ENCODE data around the gene U2AF1L4. TPM values are rescaled to one million over a fixed set of nuclear protein-coding genes. Genes with fewer than 3 reads are reported as not detected.

Gene U2AF1L4
- total and polyA plus RNA-seq, 2 of the 4 experiments (the other 2 are of a cell fraction) = 6.1 to 15.0 TPM

- Histone ChIP-seq H2BK120ac (ENCODE audit: low read depth, low read length) (no peak overlapping the region), H2BK15ac (ENCODE audit: low read depth, low read length) (no peak overlapping the region), H3K9me1 (ENCODE audit: insufficient read depth, low read length) (no peaks in the 10 kb centered on the region; the same call in 1 of the 2 replicates), H2AK9ac (replicated peaks; ENCODE audit: low read depth, low read length, poor library complexity) (no peak overlapping the region), H2BK20ac (ENCODE audit: low read depth, low read length) (no peak overlapping the region), H2BK5ac (ENCODE audit: low read depth, low read length, poor library complexity, severe bottlenecking) (no peak overlapping the region), H2AK5ac (ENCODE audit: low read depth, low read length) (no peak overlapping the region), H3K4me1 (ENCODE audit: control insufficient read depth, insufficient read depth, low read length) (peaks cover 14% of the 10 kb centered on the region), H3K18ac (ENCODE audit: low read depth, low read length) (no peak overlapping the region), H2AFZ (replicated peaks; ENCODE audit: low read length, poor library complexity) (no peak overlapping the region), H3K36me3 (ENCODE audit: control insufficient read depth, insufficient read depth, low read length) (peaks cover 3% of the 10 kb centered on the region; the same call in 1 of the 2 replicates), H3K9ac (ENCODE audit: low read depth, low read length) (no peak overlapping the region), H3K14ac (replicated peaks; ENCODE audit: low read depth, low read length) (no peak overlapping the region), H3K56ac (ENCODE audit: extremely low read depth, insufficient read depth, low read length) (no peak overlapping the region), H3K4me2 (ENCODE audit: low read depth, low read length) (no peak overlapping the region), H3K79me1 (ENCODE audit: low read depth in 1 of 2, low read length in 2 of 2) (peaks cover 4 to 24% of the 10 kb centered on the region in 2 experiments; a peak in 2 of 4 replicates), H3K4me3 (ENCODE audit: insufficient read depth, low read depth, low read length) (no peak overlapping the region), H3K9me3 (ENCODE audit: control insufficient read depth, insufficient read depth, low read length) (no peaks in the 10 kb centered on the region), H4K91ac (ENCODE audit: insufficient read depth, low read depth, low read length) (no peak overlapping the region), H3K4ac (ENCODE audit: low read depth, low read length) (no peak overlapping the region), H4K5ac (ENCODE audit: low read depth, low read length) (no peak overlapping the region), H4K8ac (ENCODE audit: low read depth in 2 of 2, low read length in 2 of 2) (no peak overlapping the region), H3K23ac (ENCODE audit: low read depth, low read length) (no peak overlapping the region), H4K20me1 (ENCODE audit: insufficient read depth, low read length) (peaks cover 13% of the 10 kb centered on the region), H3K27ac (ENCODE audit: insufficient read depth, low read length) (no peak overlapping the region), H3K27me3 (ENCODE audit: control insufficient read depth, insufficient read depth, low read length) (no peaks in the 10 kb centered on the region)
- 56% methylated on average over 5 of the region's 14 CpGs; no CpG with 5 or more reads in 1 of the 2 experiments for WGBS, 2 experiments (ENCODE audit: extremely low coverage in 2 of 2, insufficient read length in 1 of 2)
- CTCF ChIA-PET = interaction anchor here (0.6 kb wide), 1 partner anchor 105 kb away, joined by 4 read pairs; no protein-coding TSS in a partner anchor
- DNase-seq (no peak), ATAC-seq (ENCODE audit: low read depth) (no peak)
- POLR2A ChIA-PET (ENCODE audit: unreplicated experiment) = no interaction called here
- dilution Hi-C loops (cut with HindIII; ENCODE audit: low sequenced_read_pairs, unreplicated experiment) (no loop called here), in situ Hi-C loops (cut with MboI; ENCODE audit: low sequenced_read_pairs) (loop anchor here (5.0 kb wide), 1 partner anchor 167 kb away; the partner anchor contains the start of gene TMEM147), intact Hi-C loops (cut with micrococcal nuclease) (no loop called here)
- BruUV-seq (replicated peaks) = no TSS peak
- no peak for TF ChIP-seq MAZ (IDR thresholded peaks at IDR 0.05; ENCODE audit: borderline replicate concordance, low read depth, low read length)
- no peak for TF ChIP-seq CHD1 (IDR thresholded peaks at IDR 0.05; ENCODE audit: low read depth, low read length)
- TF ChIP-seq MAFK (IDR thresholded peaks at IDR 0.05; ENCODE audit: low read depth, low read length) = no peak
- no peak for TF ChIP-seq RCOR1 (IDR thresholded peaks at IDR 0.05; ENCODE audit: insufficient replicate concordance, low read length)
- TF ChIP-seq USF2 (IDR thresholded peaks at IDR 0.05; ENCODE audit: low read depth, low read length) = no peak
- TF ChIP-seq CTCF (conservative IDR thresholded peaks at IDR 0.05; ENCODE audit: low read depth, low read length) = no peak
- no peak for TF ChIP-seq POLR2A (IDR thresholded peaks at IDR 0.05; ENCODE audit: low read depth, low read length)
- no peak for TF ChIP-seq FOS (IDR thresholded peaks at IDR 0.05; ENCODE audit: low read depth, low read length)
- no peak for TF ChIP-seq ELK1 (IDR thresholded peaks at IDR 0.05; ENCODE audit: borderline replicate concordance, low read depth, low read length)
- no peak for TF ChIP-seq MXI1 (IDR thresholded peaks at IDR 0.05; ENCODE audit: borderline replicate concordance, low read depth, low read length)
- no peak for TF ChIP-seq CEBPB (IDR thresholded peaks at IDR 0.05; ENCODE audit: low read depth, low read length)
- TF ChIP-seq NFE2L2 (IDR thresholded peaks at IDR 0.05; ENCODE audit: low read depth, low read length) = no peak
- no peak for TF ChIP-seq BHLHE40 (IDR thresholded peaks at IDR 0.05; ENCODE audit: low read depth, low read length)
- TF ChIP-seq RFX5 (IDR thresholded peaks at IDR 0.05; ENCODE audit: low read depth, low read length) = no peak
- no peak for TF ChIP-seq SMC3 (IDR thresholded peaks at IDR 0.05; ENCODE audit: low read depth, low read length)
These were observed 30.4 kb downstream of the U2AF1L4 start for GRCh38 chr19:35714601-35715354.
